Right atrium auricular region (tissue), 2 donors: ENCODE measurements around the gene MAFB. TPM values are rescaled to one million over a fixed set of nuclear protein-coding genes. Genes with fewer than 3 reads are reported as not detected.

Source experiments
- DNase-seq: peaks from one replicate; pipeline ENCODE4 v3.0.0-alpha.2; 2019; ENCODE audit warnings: low spot score
- H3K27ac ChIP-seq, 2 donors: fragments of 200-600 bp; sonication (generic); 1 replicate in 1 of 2; 2 replicates in 1 of 2; pipeline ENCODE4 v1.5.1; 2016 to 2019
- H3K27me3 ChIP-seq, 2 donors: fragments of 200-600 bp; sonication (generic); one replicate each; pipeline versions ENCODE4 v1.5.1 to v1.6.0; 2017 to 2019
- H3K36me3 ChIP-seq: fragments of 200-600 bp; sonication (generic); one replicate; pipeline ENCODE4 v1.5.1; 2016
- H3K4me1 ChIP-seq, 2 donors: fragments of 200-600 bp; sonication (generic); one replicate each; pipeline versions ENCODE4 v1.5.1 to v1.6.0; 2017 to 2019
- H3K4me3 ChIP-seq, 2 donors: fragments of 200-600 bp; sonication (generic); 1 replicate in 1 of 2; 2 replicates in 1 of 2; pipeline ENCODE4 v1.5.1; 2017 to 2019; ENCODE audit warnings: mild to moderate bottlenecking in 1 of 2, moderate library complexity in 1 of 2
- H3K9me3 ChIP-seq, 2 donors: fragments of 200-600 bp; sonication (generic); one replicate each; pipeline ENCODE4 v1.5.1; 2019
- total RNA-seq, 2 donors: library from RNA; depleted of rRNA; stranded (reverse); fragments of >200 nt; gene quantifications; one replicate each; pipeline ENCODE4 v1.1.0, GENCODE V29; 2016
- TF ChIP-seq, protein P1 (sequence below), 2 donors: fragments of 200-600 bp; sonication (generic); IDR thresholded peaks; one replicate each; pipeline ENCODE4 v1.5.1; 2019; ENCODE audit warnings: antibody characterized with exemption in 2 of 2

Gene MAFB
- total RNA-seq, 2 donors from 2014 or later, result 14.2 to 31.7 TPM

DNA sequence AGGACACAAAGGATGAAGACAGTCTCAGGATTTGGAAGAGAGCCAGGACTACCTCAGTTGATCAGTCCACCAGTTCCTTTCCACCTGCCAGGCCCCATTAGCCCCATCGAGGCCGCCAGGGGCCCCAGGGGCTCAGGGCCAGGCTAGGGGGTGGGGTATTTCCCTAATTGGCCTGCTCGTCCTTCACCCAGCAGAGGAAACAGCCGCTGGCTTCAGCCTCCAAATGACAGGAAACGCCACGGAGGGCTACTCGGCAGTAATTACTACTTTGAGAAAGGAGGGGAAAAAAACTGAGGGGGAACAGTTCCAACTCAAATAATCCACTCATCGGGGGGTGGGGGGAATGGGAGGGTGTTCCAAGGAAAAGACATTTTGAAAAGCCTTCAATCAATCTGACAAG, 42.7 kb downstream of the MAFB start:
- Histone ChIP-seq H3K4me3 (no peak overlapping the region), H3K36me3 (no peaks in the 10 kb centered on the region), H3K9me3 (no peaks in the 10 kb centered on the region), H3K27ac (no peak overlapping the region), H3K4me1 (peaks cover 0 to 13% of the 10 kb centered on the region in 2 donors), H3K27me3 (no peaks in the 10 kb centered on the region)
- DNase-seq, result no peak
- TF ChIP-seq, protein P1, sequence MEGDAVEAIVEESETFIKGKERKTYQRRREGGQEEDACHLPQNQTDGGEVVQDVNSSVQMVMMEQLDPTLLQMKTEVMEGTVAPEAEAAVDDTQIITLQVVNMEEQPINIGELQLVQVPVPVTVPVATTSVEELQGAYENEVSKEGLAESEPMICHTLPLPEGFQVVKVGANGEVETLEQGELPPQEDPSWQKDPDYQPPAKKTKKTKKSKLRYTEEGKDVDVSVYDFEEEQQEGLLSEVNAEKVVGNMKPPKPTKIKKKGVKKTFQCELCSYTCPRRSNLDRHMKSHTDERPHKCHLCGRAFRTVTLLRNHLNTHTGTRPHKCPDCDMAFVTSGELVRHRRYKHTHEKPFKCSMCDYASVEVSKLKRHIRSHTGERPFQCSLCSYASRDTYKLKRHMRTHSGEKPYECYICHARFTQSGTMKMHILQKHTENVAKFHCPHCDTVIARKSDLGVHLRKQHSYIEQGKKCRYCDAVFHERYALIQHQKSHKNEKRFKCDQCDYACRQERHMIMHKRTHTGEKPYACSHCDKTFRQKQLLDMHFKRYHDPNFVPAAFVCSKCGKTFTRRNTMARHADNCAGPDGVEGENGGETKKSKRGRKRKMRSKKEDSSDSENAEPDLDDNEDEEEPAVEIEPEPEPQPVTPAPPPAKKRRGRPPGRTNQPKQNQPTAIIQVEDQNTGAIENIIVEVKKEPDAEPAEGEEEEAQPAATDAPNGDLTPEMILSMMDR (IDR thresholded peaks at IDR 0.05), result no peak

DNA sequence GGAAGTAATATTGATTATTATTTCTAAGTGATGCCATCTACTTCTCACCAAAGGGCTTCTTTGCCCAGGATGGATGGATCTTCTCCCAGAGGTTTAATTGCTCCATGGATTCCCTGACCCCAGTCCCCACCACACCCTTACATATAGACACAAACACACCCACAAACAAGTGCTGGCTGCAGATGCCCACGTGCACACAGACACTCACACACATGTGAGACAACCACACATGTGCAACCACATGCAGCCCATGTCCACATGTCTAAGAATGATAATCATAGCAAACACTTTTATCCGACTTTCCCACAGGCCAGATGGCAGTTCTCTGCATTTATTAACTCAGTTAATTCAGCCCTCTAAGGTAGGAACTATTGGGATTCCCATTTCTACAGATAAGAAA, 44.2 kb downstream of the MAFB start:
- H3K9me3 ChIP-seq, result no peaks in the 10 kb centered on the region
- no peak overlapping the region for H3K4me3 ChIP-seq
- H3K27me3 ChIP-seq, result no peaks in the 10 kb centered on the region
- no peaks in the 10 kb centered on the region for H3K36me3 ChIP-seq
- no peak for DNase-seq
- TF ChIP-seq, protein P1 (IDR thresholded peaks at IDR 0.05), result no peak
- H3K27ac ChIP-seq, result no peak overlapping the region
- H3K4me1 ChIP-seq, result peaks cover 0 to 13% of the 10 kb centered on the region in 2 donors

DNA sequence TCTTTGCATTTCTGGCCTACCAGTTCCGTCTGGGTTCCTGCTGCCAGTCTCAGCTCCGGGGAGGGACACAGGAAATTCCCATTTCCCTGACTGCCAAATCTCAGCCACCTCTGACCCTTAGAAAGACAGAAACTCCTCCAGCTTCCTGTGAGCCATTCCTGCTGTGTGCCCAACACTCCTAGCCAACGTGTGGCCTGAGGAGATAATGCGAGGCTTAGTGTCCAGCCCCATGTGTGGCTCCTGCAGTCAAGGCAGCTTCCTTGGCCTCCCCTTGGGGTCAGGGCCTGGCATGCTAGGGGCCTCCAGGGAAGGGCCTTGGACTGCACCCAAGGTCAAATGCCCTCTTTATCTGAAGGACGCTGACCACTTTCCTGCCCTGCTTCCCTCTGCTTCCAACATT, 45.1 kb downstream of the MAFB start:
- no peak overlapping the region for H3K4me3 ChIP-seq
- DNase-seq, result no peak
- TF ChIP-seq, protein P1 (IDR thresholded peaks at IDR 0.05), result no peak
- H3K27ac ChIP-seq, result no peak overlapping the region
- peaks cover 0 to 13% of the 10 kb centered on the region in 2 donors for H3K4me1 ChIP-seq
- H3K9me3 ChIP-seq, result no peaks in the 10 kb centered on the region
- H3K27me3 ChIP-seq, result no peaks in the 10 kb centered on the region
- H3K36me3 ChIP-seq, result no peaks in the 10 kb centered on the region

DNA sequence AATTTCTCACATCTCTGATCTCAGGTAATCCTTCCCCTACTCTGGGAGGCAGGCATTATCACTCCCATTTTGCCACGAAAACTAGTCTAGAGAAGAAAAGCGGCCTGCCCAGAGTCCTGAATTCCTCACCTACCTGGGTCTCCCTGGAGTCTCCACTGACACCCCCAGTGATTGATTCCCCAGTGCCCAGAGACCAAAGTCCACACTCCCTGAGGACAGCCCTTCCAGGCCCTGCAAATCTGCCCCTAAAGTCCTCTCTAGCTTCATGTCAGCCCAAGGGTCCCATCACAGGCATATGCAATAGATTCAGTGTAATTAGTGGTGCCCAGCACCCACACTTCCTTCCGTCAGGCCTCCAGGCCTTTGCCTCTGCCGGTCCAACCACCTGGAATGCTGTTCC, 47.2 kb downstream of the MAFB start:
- Histone ChIP-seq H3K27ac (no peak overlapping the region), H3K27me3 (no peaks in the 10 kb centered on the region), H3K4me1 (peaks cover 0 to 13% of the 10 kb centered on the region in 2 donors), H3K9me3 (no peaks in the 10 kb centered on the region), H3K4me3 (no peak overlapping the region), H3K36me3 (no peaks in the 10 kb centered on the region)
- TF ChIP-seq, protein P1 (IDR thresholded peaks at IDR 0.05), result no peak
- DNase-seq, result no peak

DNA sequence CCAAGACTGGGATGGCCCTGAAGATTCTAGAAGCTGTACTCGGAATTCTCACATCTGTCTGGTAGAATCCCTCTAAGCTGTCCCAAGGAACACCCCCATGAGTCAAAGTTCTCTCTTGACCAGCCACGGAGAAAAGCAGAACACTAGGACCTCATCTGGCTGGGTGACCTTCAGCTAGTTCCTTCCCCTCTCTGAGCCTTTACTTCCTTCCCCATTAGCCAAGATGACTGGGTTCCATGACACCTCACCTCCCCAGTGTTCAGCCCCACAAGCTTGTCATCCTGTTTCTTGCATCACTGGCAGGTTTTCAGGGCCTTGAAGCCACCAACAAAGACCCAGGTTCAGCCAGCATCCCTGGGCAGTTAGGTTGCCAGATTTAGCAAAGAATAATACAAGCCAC, 47.8 kb downstream of the MAFB start:
- H3K9me3 ChIP-seq, result no peaks in the 10 kb centered on the region
- H3K27me3 ChIP-seq, result no peaks in the 10 kb centered on the region
- TF ChIP-seq, protein P1 (IDR thresholded peaks at IDR 0.05), result no peak
- H3K36me3 ChIP-seq, result no peaks in the 10 kb centered on the region
- H3K27ac ChIP-seq, result no peak overlapping the region
- peaks cover 0 to 7% of the 10 kb centered on the region in 2 donors for H3K4me1 ChIP-seq
- DNase-seq, result no peak
- no peak overlapping the region for H3K4me3 ChIP-seq

DNA sequence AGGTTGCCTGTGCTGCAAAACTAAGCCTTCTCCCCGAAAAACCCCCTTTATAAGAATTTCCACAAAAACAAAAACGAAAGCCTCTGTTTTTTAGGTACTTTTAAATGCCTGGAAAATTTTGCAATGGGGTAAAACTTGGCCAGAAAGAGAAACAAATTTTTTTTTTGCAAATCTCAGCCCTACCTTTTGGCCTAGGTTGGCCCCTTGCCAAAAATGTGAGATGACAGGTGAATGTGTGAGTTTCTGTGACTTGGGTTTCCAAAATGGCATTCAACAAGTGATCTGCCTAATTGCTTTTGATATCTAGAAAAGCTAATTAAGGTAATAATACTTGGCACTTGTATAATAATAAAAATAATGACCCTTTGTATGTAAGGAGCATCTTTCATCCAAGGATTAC, 48.4 kb downstream of the MAFB start:
- H3K4me1 ChIP-seq, result peaks cover 0 to 5% of the 10 kb centered on the region in 2 donors
- no peak overlapping the region for H3K27ac ChIP-seq
- H3K4me3 ChIP-seq, result no peak overlapping the region
- no peaks in the 10 kb centered on the region for H3K27me3 ChIP-seq
- DNase-seq, result no peak
- no peaks in the 10 kb centered on the region for H3K9me3 ChIP-seq
- no peaks in the 10 kb centered on the region for H3K36me3 ChIP-seq
- TF ChIP-seq, protein P1 (IDR thresholded peaks at IDR 0.05), result no peak
